OCI-LY3 (cell line): ENCODE data around the gene MRPL21.

Experiments used
- H2AFZ ChIP-seq: fragments of 200-600, 300-600 bp; shearing (Covaris generic); 2 replicates; pipeline ENCODE4 v1.6.0; 2014; ENCODE audit warnings: antibody characterized with exemption, low read depth, low read length
- H3K27ac ChIP-seq: fragments of 200-600, 300-600 bp; sonication (generic); 2 replicates; pipeline ENCODE4 v1.5.1; 2014; ENCODE audit warnings: mild to moderate bottlenecking, low read length, moderate library complexity, mixed read lengths
- H3K27me3 ChIP-seq: fragments of 200-600, 300-600 bp; sonication (generic); 2 replicates; pipeline ENCODE4 v1.6.1; 2014; ENCODE audit warnings: low read depth, low read length, mixed read lengths
- H3K36me3 ChIP-seq: fragments of 200-600, 300-600 bp; sonication (generic); replicated peaks from 2 replicates; pipeline ENCODE3; 2014; ENCODE audit warnings: low read depth, low read length, mixed read lengths
- H3K4me1 ChIP-seq: fragments of 300-600, 200-600 bp; sonication (generic); 2 replicates; pipeline ENCODE4 v1.6.1; 2014; ENCODE audit warnings: low read length, mixed read lengths
- H3K4me2 ChIP-seq: fragments of 200-600, 300-600 bp; sonication (generic); 2 replicates; pipeline ENCODE4 v1.6.1; 2014; ENCODE audit warnings: low read length, mixed read lengths
- H3K4me3 ChIP-seq: fragments of 300-600, 200-600 bp; sonication (generic); 2 replicates; pipeline ENCODE4 v1.5.1; 2014; ENCODE audit warnings: antibody characterized with exemption, mild to moderate bottlenecking, low read length, moderate library complexity
- H3K79me2 ChIP-seq: fragments of 300-600, 200-600 bp; shearing (Covaris generic); 2 replicates; pipeline ENCODE4 v1.6.1; 2014; ENCODE audit warnings: mild to moderate bottlenecking, low read length, mixed read lengths
- H3K9ac ChIP-seq: fragments of 300-600, 200-600 bp; shearing (Covaris generic); 2 replicates; pipeline ENCODE4 v1.6.0; 2014; ENCODE audit warnings: mild to moderate bottlenecking, low read length, moderate library complexity
- H3K9me3 ChIP-seq: fragments of 200-600, 300-600 bp; shearing (Covaris generic); 2 replicates; pipeline ENCODE4 v1.6.1; 2014; ENCODE audit warnings: low read length, mixed read lengths; ENCODE audit not compliant: insufficient read depth
- H4K20me1 ChIP-seq: fragments of 200-600, 300-600 bp; sonication (generic); 2 replicates; pipeline ENCODE4 v1.6.1; 2016; ENCODE audit warnings: low read length, mixed read lengths; ENCODE audit not compliant: insufficient read depth
- CTCF ChIP-seq: fragments of 200-600, 300-600 bp; sonication (generic); IDR thresholded peaks from 2 replicates; pipeline ENCODE4 v1.5.1; 2014; ENCODE audit warnings: antibody characterized with exemption, low read length, low read depth
- EZH2phosphoT487 ChIP-seq: fragments of 200-600 bp; shearing (Covaris generic); IDR thresholded peaks from 2 replicates; pipeline ENCODE4 v1.6.1; 2018; ENCODE audit warnings: antibody characterized with exemption, mixed run types, low read depth

Gene MRPL21

GRCh38 chr11:68865241-68865640, 38.4 kb downstream of the MRPL21 start:
- Histone ChIP-seq H3K9ac (no peak overlapping the region), H3K27ac (no peak overlapping the region), H3K27me3 (peaks cover 20% of the 10 kb centered on the region), H3K4me2 (no peak overlapping the region), H3K36me3 (no peaks in the 10 kb centered on the region), H3K9me3 (no peaks in the 10 kb centered on the region), H3K4me3 (no peak overlapping the region), H3K4me1 (peaks cover 8% of the 10 kb centered on the region; the same call in 1 of the 2 replicates), H3K79me2 (no peaks in the 10 kb centered on the region), H2AFZ (no peak overlapping the region), H4K20me1 (no peaks in the 10 kb centered on the region)
- TF ChIP-seq EZH2phosphoT487, result no peak
- no peak for TF ChIP-seq CTCF

GRCh38 chr11:68863553-68864265, 39.9 kb downstream of the MRPL21 start:
- Histone ChIP-seq H3K36me3 (no peaks in the 10 kb centered on the region), H3K9me3 (peaks cover 5% of the 10 kb centered on the region; the same call in 1 of the 2 replicates), H3K27ac (no peak overlapping the region), H3K9ac (no peak overlapping the region), H3K4me2 (no peak overlapping the region), H4K20me1 (no peaks in the 10 kb centered on the region), H3K79me2 (no peaks in the 10 kb centered on the region), H3K27me3 (peaks cover 7% of the 10 kb centered on the region), H3K4me3 (no peak overlapping the region), H2AFZ (no peak overlapping the region), H3K4me1 (no peaks in the 10 kb centered on the region)
- TF ChIP-seq EZH2phosphoT487 (no peak), CTCF (no peak)

- Histone ChIP-seq H3K4me1 (no peaks in the 10 kb centered on the region), H3K4me3 (no peak overlapping the region), H3K9ac (no peak overlapping the region), H3K36me3 (no peaks in the 10 kb centered on the region), H3K27ac (no peak overlapping the region), H3K4me2 (no peak overlapping the region), H2AFZ (no peak overlapping the region), H3K79me2 (no peaks in the 10 kb centered on the region), H4K20me1 (no peaks in the 10 kb centered on the region), H3K27me3 (peaks cover 3% of the 10 kb centered on the region; the same call in 1 of the 2 replicates), H3K9me3 (peaks cover 5% of the 10 kb centered on the region; the same call in 1 of the 2 replicates)
- TF ChIP-seq EZH2phosphoT487 (no peak), CTCF (no peak)
Measured at GRCh38 chr11:68862421-68862820, 41.2 kb downstream of the MRPL21 start.

GRCh38 chr11:68859123-68859522, 44.5 kb downstream of the MRPL21 start:
- no peak for TF ChIP-seq CTCF
- no peak for TF ChIP-seq EZH2phosphoT487
- Histone ChIP-seq H3K79me2 (no peaks in the 10 kb centered on the region), H3K9ac (no peak overlapping the region), H3K27ac (no peak overlapping the region), H3K9me3 (peaks cover 5% of the 10 kb centered on the region; the same call in 1 of the 2 replicates), H4K20me1 (no peaks in the 10 kb centered on the region), H3K36me3 (no peaks in the 10 kb centered on the region), H3K27me3 (peaks cover 4% of the 10 kb centered on the region; the same call in 1 of the 2 replicates), H3K4me1 (no peaks in the 10 kb centered on the region), H3K4me2 (no peak overlapping the region), H3K4me3 (no peak overlapping the region), H2AFZ (no peak overlapping the region)
